ENCODE results near the gene TRAF5. TPM values are rescaled to one million over a fixed set of nuclear protein-coding genes. Genes with fewer than 3 reads are reported as not detected.
A peak's percentile ranks its signal among the peaks of the same experiment; 100 is the strongest.

TRAF5 gene
- total RNA-seq, 1 experiment from 2014 or later: 22.2 TPM

- ATAC-seq (no peak), DNase-seq (ENCODE audit: low spot score) (no peak)
- no peak overlapping the region for H3K4me3 Mint-ChIP-seq
- H3K36me3 Mint-ChIP-seq: no peaks in the 10 kb centered on the region
- peaks cover 65% of the 10 kb centered on the region for H3K4me1 Mint-ChIP-seq
- TF ChIP-seq CTCF (IDR thresholded peaks at IDR 0.05): no peak
- no peak for TF ChIP-seq ZMAT4 (CRISPR knock-in tag; IDR thresholded peaks at IDR 0.05)
- no peak for TF ChIP-seq ATF2 (CRISPR knock-in tag; IDR thresholded peaks at IDR 0.05; ENCODE audit: borderline replicate concordance, low read depth)
- no peaks in the 10 kb centered on the region for H3K9me3 Mint-ChIP-seq
- ChIA-PET CTCF (interaction anchor here (1.3 to 2.2 kb wide), 2 partner anchors 140 to 185 kb away, joined by 3 to 6 read pairs; no protein-coding TSS in a partner anchor), POLR2A (interaction anchor here (1.1 kb wide), 1 partner anchor 10 kb away, joined by 4 read pairs; no protein-coding TSS in a partner anchor)
- H3K27me3 Mint-ChIP-seq (ENCODE audit: low read depth): peaks cover 15% of the 10 kb centered on the region
- no peak overlapping the region; the same call in 1 of the 2 replicates for H3K27ac Mint-ChIP-seq
Measured at GRCh38 chr1:211330282-211330936, 3.8 kb downstream of the TRAF5 start.

- TF ChIP-seq MAX (CRISPR knock-in tag; IDR thresholded peaks at IDR 0.05): no peak
- no peak for TF ChIP-seq HMGXB4 (CRISPR knock-in tag; IDR thresholded peaks at IDR 0.05)
- no peak for TF ChIP-seq ZNF423 (CRISPR knock-in tag; IDR thresholded peaks at IDR 0.05)
- TF ChIP-seq JAZF1 (CRISPR knock-in tag; IDR thresholded peaks at IDR 0.05): no peak
- no peak for TF ChIP-seq GRHL2 (CRISPR knock-in tag; IDR thresholded peaks at IDR 0.05; ENCODE audit: insufficient replicate concordance, severe bottlenecking)
- no peak for TF ChIP-seq TEAD4 (CRISPR knock-in tag; IDR thresholded peaks at IDR 0.05)
- TF ChIP-seq ARID4B (CRISPR knock-in tag; IDR thresholded peaks at IDR 0.05; ENCODE audit: borderline replicate concordance): no peak
- no peak for TF ChIP-seq NR1H2 (CRISPR knock-in tag; IDR thresholded peaks at IDR 0.05)
- no peak for TF ChIP-seq FOXP4 (CRISPR knock-in tag; IDR thresholded peaks at IDR 0.05)
- Mint-ChIP-seq H3K4me1 (peaks cover 67% of the 10 kb centered on the region), H3K4me3 (no peak overlapping the region), H3K36me3 (no peaks in the 10 kb centered on the region), H3K27me3 (ENCODE audit: low read depth) (peaks cover 8% of the 10 kb centered on the region), H3K9me3 (no peaks in the 10 kb centered on the region), H3K27ac (peak overlapping the region; percentile 29; the same call in 1 of the 2 replicates)
- ATAC-seq (no peak), DNase-seq (ENCODE audit: low spot score) (no peak)
- ChIA-PET POLR2A (interaction anchor here (1.1 kb wide), 1 partner anchor 9 kb away, joined by 4 read pairs; no protein-coding TSS in a partner anchor), CTCF (interaction anchor here (1.2 to 1.5 kb wide), 2 partner anchors 7 to 182 kb away, joined by 3 to 4 read pairs; no protein-coding TSS in a partner anchor)
Measured at GRCh38 chr1:211331011-211331709, 4.5 kb downstream of the TRAF5 start.
